ENCODE measurements around the gene RPRM. TPM values are rescaled to one million over a fixed set of nuclear protein-coding genes. Genes with fewer than 3 reads are reported as not detected.

The RPRM gene
- polyA plus RNA-seq (2012; ENCODE audit: insufficient read length, low read depth), result not detected

DNA sequence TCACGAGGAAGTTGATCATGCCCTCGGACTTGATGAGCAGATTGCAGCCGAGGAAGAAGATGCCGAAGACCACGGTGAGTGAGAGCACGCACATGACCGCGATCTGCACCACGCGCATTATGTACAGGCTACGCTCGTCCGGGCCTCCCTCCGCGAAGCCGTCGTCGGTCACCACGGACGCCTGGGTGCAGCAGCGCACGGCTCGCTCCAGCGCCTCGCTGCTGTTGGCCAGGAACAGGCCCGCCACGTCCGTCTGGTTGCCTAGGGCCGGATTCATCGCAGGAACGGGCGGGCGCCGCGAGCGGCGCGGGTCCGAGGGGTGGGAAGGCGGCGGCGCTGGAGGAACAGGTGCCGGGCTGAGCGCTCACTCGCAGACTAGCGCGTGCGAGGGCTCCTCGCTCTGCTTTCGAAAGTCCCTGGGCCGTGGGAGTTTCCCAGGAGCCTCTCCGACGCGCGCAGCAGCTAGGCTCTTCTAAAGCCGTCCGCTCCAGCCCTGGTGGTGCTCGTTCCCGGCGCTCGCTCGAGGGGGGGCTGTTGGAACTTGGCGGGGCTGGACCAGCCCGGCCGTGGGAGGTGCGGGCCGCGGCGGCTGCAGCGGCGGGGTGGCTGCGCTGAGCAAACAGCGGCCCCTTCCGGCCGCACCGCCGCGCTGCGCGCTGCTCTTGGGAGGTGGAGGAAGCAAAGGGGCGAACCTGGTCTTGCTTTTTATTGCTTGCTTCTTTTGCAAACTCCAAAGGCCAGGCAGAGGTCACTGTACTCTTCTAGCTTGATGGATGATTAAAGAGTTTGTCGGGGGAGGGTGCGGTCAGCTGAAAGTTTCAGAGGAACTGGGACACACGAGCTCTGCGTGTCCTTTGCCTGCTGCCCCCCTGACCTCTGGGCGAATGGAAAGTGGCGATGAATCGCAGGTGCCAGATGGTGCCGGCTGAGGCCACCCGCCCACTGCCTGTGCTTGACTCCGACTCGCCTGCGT lies at the start of gene RPRM:
Gene RPRM (minus strand): TSS at position 474 of the 973 bp plus-strand sequence. CDS start 197 bp downstream, at position 277.
- TF ChIP-seq FOXP2 (optimal IDR thresholded peaks at IDR 0.05; ENCODE audit: borderline replicate concordance, extremely low read depth, extremely low read length, insufficient read depth) (no peak), TAF1 (IDR thresholded peaks at IDR 0.05; ENCODE audit: borderline replicate concordance, insufficient read depth, low read length) (no peak), POLR2AphosphoS5 (IDR thresholded peaks at IDR 0.05; ENCODE audit: low read depth, low read length) (no peak), SIN3A (IDR thresholded peaks at IDR 0.05; ENCODE audit: borderline replicate concordance, insufficient read depth, low read length) (no peak)
- TF ChIP-seq, protein P1, sequence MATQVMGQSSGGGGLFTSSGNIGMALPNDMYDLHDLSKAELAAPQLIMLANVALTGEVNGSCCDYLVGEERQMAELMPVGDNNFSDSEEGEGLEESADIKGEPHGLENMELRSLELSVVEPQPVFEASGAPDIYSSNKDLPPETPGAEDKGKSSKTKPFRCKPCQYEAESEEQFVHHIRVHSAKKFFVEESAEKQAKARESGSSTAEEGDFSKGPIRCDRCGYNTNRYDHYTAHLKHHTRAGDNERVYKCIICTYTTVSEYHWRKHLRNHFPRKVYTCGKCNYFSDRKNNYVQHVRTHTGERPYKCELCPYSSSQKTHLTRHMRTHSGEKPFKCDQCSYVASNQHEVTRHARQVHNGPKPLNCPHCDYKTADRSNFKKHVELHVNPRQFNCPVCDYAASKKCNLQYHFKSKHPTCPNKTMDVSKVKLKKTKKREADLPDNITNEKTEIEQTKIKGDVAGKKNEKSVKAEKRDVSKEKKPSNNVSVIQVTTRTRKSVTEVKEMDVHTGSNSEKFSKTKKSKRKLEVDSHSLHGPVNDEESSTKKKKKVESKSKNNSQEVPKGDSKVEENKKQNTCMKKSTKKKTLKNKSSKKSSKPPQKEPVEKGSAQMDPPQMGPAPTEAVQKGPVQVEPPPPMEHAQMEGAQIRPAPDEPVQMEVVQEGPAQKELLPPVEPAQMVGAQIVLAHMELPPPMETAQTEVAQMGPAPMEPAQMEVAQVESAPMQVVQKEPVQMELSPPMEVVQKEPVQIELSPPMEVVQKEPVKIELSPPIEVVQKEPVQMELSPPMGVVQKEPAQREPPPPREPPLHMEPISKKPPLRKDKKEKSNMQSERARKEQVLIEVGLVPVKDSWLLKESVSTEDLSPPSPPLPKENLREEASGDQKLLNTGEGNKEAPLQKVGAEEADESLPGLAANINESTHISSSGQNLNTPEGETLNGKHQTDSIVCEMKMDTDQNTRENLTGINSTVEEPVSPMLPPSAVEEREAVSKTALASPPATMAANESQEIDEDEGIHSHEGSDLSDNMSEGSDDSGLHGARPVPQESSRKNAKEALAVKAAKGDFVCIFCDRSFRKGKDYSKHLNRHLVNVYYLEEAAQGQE (IDR thresholded peaks at IDR 0.05; ENCODE audit: insufficient read depth in 1 of 2, low read depth in 2 of 2, low read length in 2 of 2), result no peak

DNA sequence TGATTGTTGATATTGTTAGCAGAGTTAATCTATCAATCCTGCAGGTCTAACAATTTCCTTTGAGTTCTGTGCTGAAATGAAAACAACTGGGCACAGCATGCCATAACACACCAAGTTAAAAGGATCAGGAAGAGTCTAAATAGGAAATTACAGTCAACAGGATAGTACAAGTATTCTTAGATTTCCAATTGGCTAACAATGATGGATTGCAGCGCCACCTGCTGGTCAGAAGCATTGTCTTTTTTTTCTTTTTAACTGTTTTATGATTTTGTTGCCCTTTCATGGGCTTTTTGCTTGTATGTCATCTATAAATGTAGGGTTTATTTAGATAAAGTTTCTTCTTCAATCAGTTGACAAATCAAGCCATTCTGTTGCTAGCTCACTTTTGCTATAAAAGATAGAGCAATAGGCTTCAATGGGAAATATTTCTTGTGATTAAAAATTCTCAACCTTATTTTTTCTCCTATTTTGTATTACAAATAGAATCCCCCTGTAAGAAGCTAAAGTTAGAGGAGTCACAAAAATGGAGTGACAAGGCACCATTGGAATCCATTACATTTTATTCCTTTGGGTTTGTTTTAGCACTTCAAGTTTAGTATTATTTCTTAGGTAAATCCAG lies 40.8 kb upstream of the RPRM start:
- TF ChIP-seq POLR2AphosphoS5 (IDR thresholded peaks at IDR 0.05; ENCODE audit: low read depth, low read length) (no peak), FOXP2 (optimal IDR thresholded peaks at IDR 0.05; ENCODE audit: borderline replicate concordance, extremely low read depth, extremely low read length, insufficient read depth) (no peak), TAF1 (IDR thresholded peaks at IDR 0.05; ENCODE audit: borderline replicate concordance, insufficient read depth, low read length) (no peak), SIN3A (IDR thresholded peaks at IDR 0.05; ENCODE audit: borderline replicate concordance, insufficient read depth, low read length) (no peak)
- TF ChIP-seq, protein P1 (IDR thresholded peaks at IDR 0.05; ENCODE audit: insufficient read depth in 1 of 2, low read depth in 2 of 2, low read length in 2 of 2), result no peak

DNA sequence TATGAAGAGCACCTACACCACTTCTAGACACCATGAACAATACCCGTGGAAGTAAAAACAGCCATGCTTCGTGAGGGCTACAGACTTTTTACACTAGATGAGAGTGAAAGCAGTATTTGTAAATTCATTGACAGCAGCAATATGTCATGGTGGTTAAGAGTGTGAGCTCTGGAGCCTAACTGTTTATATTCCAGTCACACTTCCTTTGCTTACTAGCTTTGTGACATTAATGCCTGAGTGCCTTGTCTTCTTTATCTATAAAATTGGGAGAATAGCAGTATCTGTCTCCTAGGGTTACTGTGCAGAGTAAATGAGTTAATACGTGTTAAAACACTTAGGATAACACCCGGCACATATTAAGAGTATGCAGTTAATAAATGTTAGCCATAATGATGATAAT lies 33.8 kb upstream of the RPRM start:
- no peak for TF ChIP-seq TAF1 (IDR thresholded peaks at IDR 0.05; ENCODE audit: borderline replicate concordance, insufficient read depth, low read length)
- TF ChIP-seq FOXP2 (optimal IDR thresholded peaks at IDR 0.05; ENCODE audit: borderline replicate concordance, extremely low read depth, extremely low read length, insufficient read depth), result no peak
- no peak for TF ChIP-seq SIN3A (IDR thresholded peaks at IDR 0.05; ENCODE audit: borderline replicate concordance, insufficient read depth, low read length)
- no peak for TF ChIP-seq POLR2AphosphoS5 (IDR thresholded peaks at IDR 0.05; ENCODE audit: low read depth, low read length)
- TF ChIP-seq, protein P1 (IDR thresholded peaks at IDR 0.05; ENCODE audit: insufficient read depth in 1 of 2, low read depth in 2 of 2, low read length in 2 of 2), result no peak

DNA sequence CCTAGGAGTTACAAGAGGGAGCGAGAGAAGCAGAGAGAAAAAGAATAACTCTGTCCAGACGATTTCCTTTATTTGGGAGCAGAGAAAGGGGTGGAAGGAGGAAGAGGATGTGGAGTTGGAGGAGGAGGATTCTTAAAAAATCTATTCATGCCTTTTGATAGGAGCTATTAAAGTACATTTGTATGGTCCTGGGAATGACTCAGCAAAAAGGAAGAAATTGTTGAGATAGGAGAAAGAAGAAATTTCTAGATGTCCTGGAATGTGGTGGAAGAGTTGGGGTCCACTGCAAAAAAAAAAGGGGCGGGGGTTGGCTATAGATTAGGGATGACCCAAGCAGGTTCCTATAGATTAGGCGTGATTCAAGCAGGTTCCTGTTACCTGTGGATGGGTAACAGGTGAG lies 32.4 kb upstream of the RPRM start:
- TF ChIP-seq POLR2AphosphoS5 (IDR thresholded peaks at IDR 0.05; ENCODE audit: low read depth, low read length) (no peak), TAF1 (IDR thresholded peaks at IDR 0.05; ENCODE audit: borderline replicate concordance, insufficient read depth, low read length) (no peak), FOXP2 (optimal IDR thresholded peaks at IDR 0.05; ENCODE audit: borderline replicate concordance, extremely low read depth, extremely low read length, insufficient read depth) (no peak), SIN3A (IDR thresholded peaks at IDR 0.05; ENCODE audit: borderline replicate concordance, insufficient read depth, low read length) (no peak)
- TF ChIP-seq, protein P1 (IDR thresholded peaks at IDR 0.05; ENCODE audit: insufficient read depth in 1 of 2, low read depth in 2 of 2, low read length in 2 of 2), result no peak

Measured in PFSK-1 (cell line).